ENCODE data around the gene AQP9. TPM values are rescaled to one million over a fixed set of nuclear protein-coding genes. Genes with fewer than 3 reads are reported as not detected.

AQP9 gene
- total RNA-seq, 1 experiment from 2014 or later = not detected

DNA sequence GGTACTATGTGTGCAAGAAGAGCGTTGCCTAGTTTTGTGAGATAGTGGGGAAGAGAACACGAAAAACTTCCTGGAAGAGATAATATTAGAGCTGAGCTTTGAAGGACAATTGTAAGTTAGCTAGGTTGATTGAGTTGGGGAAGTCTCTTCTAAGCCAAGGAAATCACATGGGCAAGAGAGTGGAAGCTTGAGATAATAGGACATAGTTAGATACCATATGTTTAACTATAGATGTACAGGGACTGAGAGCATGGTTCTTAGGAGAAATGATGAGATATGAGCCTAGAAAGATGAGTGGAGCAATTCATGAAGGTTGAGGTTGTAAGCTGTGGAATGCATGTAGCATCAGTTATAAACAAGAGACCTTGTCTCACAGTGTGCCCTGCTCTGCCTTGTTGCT is 30.1 kb upstream of the AQP9 start:
- TF ChIP-seq, protein P1, sequence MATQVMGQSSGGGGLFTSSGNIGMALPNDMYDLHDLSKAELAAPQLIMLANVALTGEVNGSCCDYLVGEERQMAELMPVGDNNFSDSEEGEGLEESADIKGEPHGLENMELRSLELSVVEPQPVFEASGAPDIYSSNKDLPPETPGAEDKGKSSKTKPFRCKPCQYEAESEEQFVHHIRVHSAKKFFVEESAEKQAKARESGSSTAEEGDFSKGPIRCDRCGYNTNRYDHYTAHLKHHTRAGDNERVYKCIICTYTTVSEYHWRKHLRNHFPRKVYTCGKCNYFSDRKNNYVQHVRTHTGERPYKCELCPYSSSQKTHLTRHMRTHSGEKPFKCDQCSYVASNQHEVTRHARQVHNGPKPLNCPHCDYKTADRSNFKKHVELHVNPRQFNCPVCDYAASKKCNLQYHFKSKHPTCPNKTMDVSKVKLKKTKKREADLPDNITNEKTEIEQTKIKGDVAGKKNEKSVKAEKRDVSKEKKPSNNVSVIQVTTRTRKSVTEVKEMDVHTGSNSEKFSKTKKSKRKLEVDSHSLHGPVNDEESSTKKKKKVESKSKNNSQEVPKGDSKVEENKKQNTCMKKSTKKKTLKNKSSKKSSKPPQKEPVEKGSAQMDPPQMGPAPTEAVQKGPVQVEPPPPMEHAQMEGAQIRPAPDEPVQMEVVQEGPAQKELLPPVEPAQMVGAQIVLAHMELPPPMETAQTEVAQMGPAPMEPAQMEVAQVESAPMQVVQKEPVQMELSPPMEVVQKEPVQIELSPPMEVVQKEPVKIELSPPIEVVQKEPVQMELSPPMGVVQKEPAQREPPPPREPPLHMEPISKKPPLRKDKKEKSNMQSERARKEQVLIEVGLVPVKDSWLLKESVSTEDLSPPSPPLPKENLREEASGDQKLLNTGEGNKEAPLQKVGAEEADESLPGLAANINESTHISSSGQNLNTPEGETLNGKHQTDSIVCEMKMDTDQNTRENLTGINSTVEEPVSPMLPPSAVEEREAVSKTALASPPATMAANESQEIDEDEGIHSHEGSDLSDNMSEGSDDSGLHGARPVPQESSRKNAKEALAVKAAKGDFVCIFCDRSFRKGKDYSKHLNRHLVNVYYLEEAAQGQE (IDR thresholded peaks at IDR 0.05; ENCODE audit: insufficient read depth in 1 of 2, low read depth in 2 of 2, low read length in 1 of 2) = no peak
- no peak for TF ChIP-seq TCF7L2 (IDR thresholded peaks at IDR 0.05; ENCODE audit: low read depth, low read length)
- TF ChIP-seq, protein P2, sequence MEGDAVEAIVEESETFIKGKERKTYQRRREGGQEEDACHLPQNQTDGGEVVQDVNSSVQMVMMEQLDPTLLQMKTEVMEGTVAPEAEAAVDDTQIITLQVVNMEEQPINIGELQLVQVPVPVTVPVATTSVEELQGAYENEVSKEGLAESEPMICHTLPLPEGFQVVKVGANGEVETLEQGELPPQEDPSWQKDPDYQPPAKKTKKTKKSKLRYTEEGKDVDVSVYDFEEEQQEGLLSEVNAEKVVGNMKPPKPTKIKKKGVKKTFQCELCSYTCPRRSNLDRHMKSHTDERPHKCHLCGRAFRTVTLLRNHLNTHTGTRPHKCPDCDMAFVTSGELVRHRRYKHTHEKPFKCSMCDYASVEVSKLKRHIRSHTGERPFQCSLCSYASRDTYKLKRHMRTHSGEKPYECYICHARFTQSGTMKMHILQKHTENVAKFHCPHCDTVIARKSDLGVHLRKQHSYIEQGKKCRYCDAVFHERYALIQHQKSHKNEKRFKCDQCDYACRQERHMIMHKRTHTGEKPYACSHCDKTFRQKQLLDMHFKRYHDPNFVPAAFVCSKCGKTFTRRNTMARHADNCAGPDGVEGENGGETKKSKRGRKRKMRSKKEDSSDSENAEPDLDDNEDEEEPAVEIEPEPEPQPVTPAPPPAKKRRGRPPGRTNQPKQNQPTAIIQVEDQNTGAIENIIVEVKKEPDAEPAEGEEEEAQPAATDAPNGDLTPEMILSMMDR (IDR thresholded peaks at IDR 0.05) = no peak
- TF ChIP-seq SIN3A (IDR thresholded peaks at IDR 0.05; ENCODE audit: borderline replicate concordance, insufficient read depth, low read depth, low read length) = no peak
- no peak for TF ChIP-seq POLR2AphosphoS5 (IDR thresholded peaks at IDR 0.05; ENCODE audit: low read depth, low read length)
- DNase-seq (ENCODE audit: low read depth, low spot score) = no peak
- no TSS peak for BruUV-seq (replicated peaks)
- POLR2A ChIA-PET = no interaction called here
- no peak overlapping the region for H3K4me3 ChIP-seq (ENCODE audit: low read depth in 2 of 2, low read length in 2 of 2)
- no peaks in the 10 kb centered on the region for H3K27me3 ChIP-seq (ENCODE audit: control insufficient read depth, insufficient read depth, low read length)
- H3K9me3 ChIP-seq (ENCODE audit: control insufficient read depth, insufficient read depth, low read depth, low read length) = no peaks in the 10 kb centered on the region
- no peaks in the 10 kb centered on the region for H3K4me1 ChIP-seq (ENCODE audit: control insufficient read depth, insufficient read depth, low read length)
- CTCF ChIA-PET = no interaction called here
- in situ Hi-C loops (cut with HindIII; ENCODE audit: low pct_unique_long_range_greater_than_20kb, low sequenced_read_pairs) (no loop called here), intact Hi-C loops (cut with micrococcal nuclease; ENCODE audit: unreplicated experiment) (no loop called here)
- no peak for ATAC-seq
- no peak overlapping the region for H3K27ac ChIP-seq (ENCODE audit: low read length)
- H3K36me3 ChIP-seq (ENCODE audit: control insufficient read depth, insufficient read depth, low read length) = no peaks in the 10 kb centered on the region

DNA sequence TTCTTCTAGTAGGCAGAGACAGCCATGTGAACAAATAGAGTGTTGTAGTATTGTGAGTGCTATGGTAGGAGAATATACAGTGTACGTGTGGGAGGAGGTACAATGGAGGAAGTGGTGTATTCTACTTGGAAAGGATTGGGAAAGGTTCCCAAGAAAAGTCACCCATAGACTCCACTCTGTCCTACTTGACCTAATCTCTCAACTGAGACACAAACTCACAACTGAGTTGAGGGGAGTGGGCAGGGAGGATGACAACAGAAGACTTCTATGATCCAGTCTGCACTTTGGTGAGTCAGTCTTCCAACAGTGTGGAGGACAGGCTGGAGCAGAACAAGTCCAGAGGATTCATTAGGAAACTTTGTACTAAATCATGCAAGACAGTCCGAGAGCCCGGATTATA is 28.8 kb upstream of the AQP9 start:
- intact Hi-C loops (cut with micrococcal nuclease; ENCODE audit: unreplicated experiment) = no loop called here
- no TSS peak for BruUV-seq (replicated peaks)
- Histone ChIP-seq H3K36me3 (ENCODE audit: control insufficient read depth, insufficient read depth, low read length) (no peaks in the 10 kb centered on the region), H3K27me3 (ENCODE audit: control insufficient read depth, insufficient read depth, low read length) (no peaks in the 10 kb centered on the region), H3K4me3 (ENCODE audit: low read depth in 2 of 2, low read length in 2 of 2) (no peak overlapping the region), H3K27ac (ENCODE audit: low read length) (no peak overlapping the region), H3K4me1 (ENCODE audit: control insufficient read depth, insufficient read depth, low read length) (no peaks in the 10 kb centered on the region), H3K9me3 (ENCODE audit: control insufficient read depth, insufficient read depth, low read depth, low read length) (no peaks in the 10 kb centered on the region)
- ATAC-seq = no peak
- in situ Hi-C loops (cut with HindIII; ENCODE audit: low pct_unique_long_range_greater_than_20kb, low sequenced_read_pairs) = no loop called here
- ChIA-PET POLR2A (interaction anchor here (0.7 kb wide), 1 partner anchor 1456 kb away, joined by 3 read pairs; no protein-coding TSS in a partner anchor), CTCF (no interaction called here)
- no peak for TF ChIP-seq SIN3A (IDR thresholded peaks at IDR 0.05; ENCODE audit: borderline replicate concordance, insufficient read depth, low read depth, low read length)
- no peak for TF ChIP-seq POLR2AphosphoS5 (IDR thresholded peaks at IDR 0.05; ENCODE audit: low read depth, low read length)
- no peak for TF ChIP-seq TCF7L2 (IDR thresholded peaks at IDR 0.05; ENCODE audit: low read depth, low read length)
- TF ChIP-seq, protein P1 (IDR thresholded peaks at IDR 0.05; ENCODE audit: insufficient read depth in 1 of 2, low read depth in 2 of 2, low read length in 1 of 2) = no peak
- TF ChIP-seq, protein P2 (IDR thresholded peaks at IDR 0.05) = no peak
- DNase-seq (ENCODE audit: low read depth, low spot score) = no peak

Measured in Panc1 (cell line).